A549 (cell line): ENCODE data around the gene MAP4K2. TPM values are rescaled to one million over a fixed set of nuclear protein-coding genes. Genes with fewer than 3 reads are reported as not detected.
A peak's percentile ranks its signal among the peaks of the same experiment; 100 is the strongest.

Source experiments
- ATAC-seq, 2 experiments: fragments of 200-7000 bp in 1 of 2; fragments of >200 bp in 1 of 2; cut with Nextera tagmentation in 1 of 2; cut with Tn5 transposase in 1 of 2; 3 replicates each; pipeline versions ENCODE4 v1.8.0 to v1.9.1; 2018 to 2020; ENCODE audit warnings: mild to moderate bottlenecking in 1 of 2, moderate library complexity in 1 of 2
- CTCF ChIA-PET: fragments of 300-600 bp; sonication (Branson Sonifier 250); formaldehyde crosslinking; extraction: SDS; loops from one replicate; lab custom pipeline; 2021; ENCODE audit warnings: antibody characterized with exemption, inconsistent platforms; lab: Yijun Ruan, JAX
- POLR2A ChIA-PET: fragments of 350-600 bp; formaldehyde crosslinking; extraction: SDS; loops from one replicate; lab custom pipeline; 2021; ENCODE audit warnings: antibody characterized with exemption, inconsistent platforms; lab: Yijun Ruan, JAX
- DNase-seq, 2 experiments: peaks; one replicate each; pipeline versions ENCODE4 v3.0.0 to v3.0.0-alpha.2; 2011 to 2016; ENCODE audit warnings: low read depth in 1 of 2, low spot score in 1 of 2
- FAIRE-seq: peaks from 2 replicates; lab custom pipeline; 2011; peaks lifted over from hg19 to GRCh38; lab: Jason Lieb, UNC
- H3K27ac ChIP-seq, 2 experiments: fragments of >200 bp; sonication (Bioruptor Twin); formaldehyde crosslinking; 3 replicates each; pipeline ENCODE4 v1.5.1; 2016 to 2017
- H3K4me1 ChIP-seq: fragments of >200 bp; sonication (Bioruptor Twin); formaldehyde crosslinking; 3 replicates; pipeline ENCODE4 v1.6.1; 2016
- H3K4me2 ChIP-seq: fragments of >200 bp; sonication (Bioruptor Twin); formaldehyde crosslinking; 3 replicates; pipeline ENCODE4 v1.6.1; 2016
- H3K4me3 ChIP-seq: fragments of >200 bp; sonication (Bioruptor Twin); formaldehyde crosslinking; 3 replicates; pipeline ENCODE4 v1.5.1; 2016
- H3K9me3 ChIP-seq: fragments of >200 bp; sonication (Bioruptor Twin); formaldehyde crosslinking; 3 replicates; pipeline ENCODE4 v1.6.1; 2016
- BCL3 ChIP-seq: fragments of >200 bp; sonication (Bioruptor Twin); formaldehyde crosslinking; IDR thresholded peaks from 3 replicates; pipeline ENCODE4 v1.6.1; 2016
- CBX2 ChIP-seq: fragments of 200-600 bp; sonication (generic); IDR thresholded peaks from 2 replicates; pipeline ENCODE4 v1.6.1; 2016; ENCODE audit warnings: low read depth, mild to moderate bottlenecking, borderline replicate concordance
- E2F6 ChIP-seq: IDR thresholded peaks from 2 replicates; pipeline ENCODE4 v1.6.1; 2012; ENCODE audit warnings: low read depth, borderline replicate concordance
- EP300 ChIP-seq, 2 experiments: fragments of >200 bp; sonication (Bioruptor Twin); formaldehyde crosslinking; IDR thresholded peaks; 2 replicates in 1 of 2; 3 replicates in 1 of 2; pipeline ENCODE4 v1.6.1; 2016 to 2017
- FOSL2 ChIP-seq, 2 experiments: fragments of 450-650 bp in 1 of 2; fragments of >200 bp in 1 of 2; sonication (Bioruptor Twin) in 1 of 2; formaldehyde crosslinking; IDR thresholded peaks; 2 replicates each; pipeline versions ENCODE4 v1.5.0 to v1.6.1; 2016 to 2020; ENCODE audit warnings: mild to moderate bottlenecking in 1 of 2, moderate library complexity in 1 of 2
- HDAC2 ChIP-seq: fragments of 200-600 bp; sonication (generic); IDR thresholded peaks from 2 replicates; pipeline ENCODE4 v1.6.1; 2016
- HES2 ChIP-seq: fragments of >200 bp; sonication (Bioruptor Twin); formaldehyde crosslinking; IDR thresholded peaks from 2 replicates; pipeline ENCODE4 v1.6.1; 2016
- HOXB13 ChIP-seq: fragments of 250-450 bp; sonication (Bioruptor Pico); IDR thresholded peaks from 2 replicates; pipeline ENCODE4 v1.5.0; 2020; ENCODE audit warnings: low read depth, mild to moderate bottlenecking, moderate library complexity
- MAFK ChIP-seq: fragments of 450-650 bp; IDR thresholded peaks from 2 replicates; pipeline ENCODE4 v1.6.1; 2014; ENCODE audit not compliant: partially characterized antibody
- MAX ChIP-seq: IDR thresholded peaks from 2 replicates; pipeline ENCODE4 v1.6.1; 2012
- RARB ChIP-seq: fragments of 250-450 bp; sonication (Bioruptor Pico); IDR thresholded peaks from 2 replicates; pipeline ENCODE4 v1.8.0; 2021; ENCODE audit warnings: mild to moderate bottlenecking, moderate library complexity
- RCOR1 ChIP-seq: fragments of 150-350 bp; IDR thresholded peaks from 2 replicates; pipeline ENCODE4 v1.6.1; 2014; ENCODE audit warnings: antibody characterized with exemption, low read length, low read depth
- REST ChIP-seq: fragments of 200-600 bp; sonication (generic); IDR thresholded peaks from 2 replicates; pipeline ENCODE4 v1.6.1; 2016; ENCODE audit warnings: antibody characterized with exemption, mild to moderate bottlenecking, moderate library complexity
- ZC3H11A ChIP-seq: fragments of 450-650 bp; IDR thresholded peaks from 2 replicates; pipeline ENCODE4 v1.6.1; 2014; ENCODE audit warnings: antibody characterized with exemption, mild to moderate bottlenecking
- whole genome bisulfite sequencing: methylation state at CpG from one replicate; pipeline ENCODE4 v1.1.6; 2017; ENCODE audit errors: missing lambda C conversion rate; 5-methylcytosine and 5-hydroxymethylcytosine counted together
- polyA plus RNA-seq, 4 experiments: library from polyadenylated mRNA; depleted of rRNA in 3 of 4; stranded (reverse); fragments of >200 nt; fragmentation: RNase III in 1 of 4; extraction: RNeasy Plus Mini Kit Qiagen cat#74134 plus additional on column Dnase treatment in 1 of 4; gene quantifications; 2 replicates in 3 of 4; 3 replicates in 1 of 4; pipeline ENCODE4 v1.2.3, GENCODE V29; 2011 to 2017

The MAP4K2 gene
- polyA plus RNA-seq, 2 of the 4 experiments (the other 2 are of a cell fraction): 9.4 to 9.9 TPM

GRCh38 chr11:64843686-64844329 is 40.8 kb upstream of the MAP4K2 start:
- ATAC-seq (peak in 1 of 2 experiments; percentile 0; a peak in 2 of 6 replicates), FAIRE-seq (no peak), DNase-seq (no peak)
- no peak for TF ChIP-seq E2F6
- H3K27ac ChIP-seq: peak overlapping the region; percentile 78 to 82
- H3K4me3 ChIP-seq: peak overlapping the region; percentile 51
- H3K4me1 ChIP-seq: peaks cover 46% of the 10 kb centered on the region
- CTCF ChIA-PET: interaction anchor here (0.5 to 39.4 kb wide), 21 partner anchors 9 to 399 kb away, joined by 3 to 1607 read pairs (median 5); partner anchors contain the start of genes ARL2 and EHD1
- POLR2A ChIA-PET: interaction anchor here (1.0 to 1.5 kb wide), 6 partner anchors 35 to 268 kb away, joined by 3 to 5 read pairs (median 4); partner anchors contain the start of genes ARL2, EHD1, SF1 and TM7SF2
- 51% methylated on average over 22 of the region's 27 CpGs for WGBS
- no peaks in the 10 kb centered on the region for H3K9me3 ChIP-seq
- H3K4me2 ChIP-seq: peak overlapping the region; percentile 91

- Histone ChIP-seq H3K9me3 (no peaks in the 10 kb centered on the region), H3K4me3 (no peak overlapping the region), H3K27ac (peak overlapping the region; percentile 78 to 82), H3K4me2 (peak overlapping the region; percentile 91)
- ATAC-seq: peak; percentile 9 to 17; a peak in 5 of 6 replicates
- no peak for FAIRE-seq
- TF ChIP-seq REST (no peak), CBX2 (no peak), MAX (peak; percentile 35; the same call in 1 of the 2 replicates), EP300 (IDR thresholded peaks at IDR 0.05) (no peak), FOSL2 (IDR thresholded peaks at IDR 0.05) (no peak), FOSL2 (CRISPR knock-in tag; IDR thresholded peaks at IDR 0.05) (peak; percentile 52)
- TF ChIP-seq, all 56 proteins: peak for 2
- peak; percentile 48 to 59 for DNase-seq
- H3K4me1 ChIP-seq: peaks cover 38% of the 10 kb centered on the region
- ChIA-PET CTCF (interaction anchor here (0.5 to 39.4 kb wide), 16 partner anchors 8 to 400 kb away, joined by 3 to 1607 read pairs (median 6); partner anchors contain the start of genes ARL2 and EHD1), POLR2A (interaction anchor here (1.3 to 1.4 kb wide), 3 partner anchors 64 to 269 kb away, joined by 3 to 4 read pairs (median 4); partner anchors contain the start of genes ARL2 and SF1)
- 30% methylated on average over 15 of the region's 19 CpGs for WGBS
Observed at GRCh38 chr11:64842851-64843685, 40.1 kb upstream of the MAP4K2 start.

GRCh38 chr11:64842366-64842759 is 39.3 kb upstream of the MAP4K2 start:
- ATAC-seq (no peak), FAIRE-seq (no peak), DNase-seq (no peak)
- Histone ChIP-seq H3K4me1 (peaks cover 35% of the 10 kb centered on the region), H3K27ac (peak overlapping the region; percentile 78 to 82), H3K4me2 (peak overlapping the region; percentile 91), H3K4me3 (no peak overlapping the region), H3K9me3 (no peaks in the 10 kb centered on the region)
- ChIA-PET CTCF (interaction anchor here (1.2 to 39.4 kb wide), 7 partner anchors 8 to 55 kb away, joined by 3 to 1607 read pairs (median 12); partner anchors contain the start of gene EHD1), POLR2A (no interaction called here)
- 65% methylated on average over 6 of the region's 6 CpGs for WGBS
- no peak for TF ChIP-seq RARB
- TF ChIP-seq RCOR1: no peak
- no peak for TF ChIP-seq HDAC2
- no peak for TF ChIP-seq BCL3
- TF ChIP-seq ZC3H11A: no peak
- no peak for TF ChIP-seq MAFK
- TF ChIP-seq CBX2: no peak
- TF ChIP-seq HES2: no peak
- TF ChIP-seq E2F6: no peak
- no peak for TF ChIP-seq HOXB13 (CRISPR knock-in tag)
